GM15510 (cell line): ENCODE measurements around the gene MRTFA.

Source experiments
- POLR2A ChIP-seq: IDR thresholded peaks from 3 replicates; pipeline ENCODE4 v1.6.1; 2011; ENCODE audit warnings: borderline replicate concordance; ENCODE audit not compliant: insufficient read length; ENCODE audit errors: extremely low read depth

Gene MRTFA

GRCh38 chr22:40638261-40638660 is 1.7 kb upstream of the MRTFA start:
- TF ChIP-seq POLR2A, result no peak

- no peak for TF ChIP-seq POLR2A
These were observed 948 bp upstream of the MRTFA start for GRCh38 chr22:40637183-40638150.

GRCh38 chr22:40635940-40636379 is 559 bp downstream of the MRTFA start:
- TF ChIP-seq POLR2A, result no peak

- no peak for TF ChIP-seq POLR2A
These were observed 1.2 kb downstream of the MRTFA start for GRCh38 chr22:40635043-40635939.

GRCh38 chr22:40634119-40634903 is 2.2 kb downstream of the MRTFA start:
- no peak for TF ChIP-seq POLR2A

- TF ChIP-seq POLR2A, result no peak
These were observed 3.5 kb downstream of the MRTFA start for GRCh38 chr22:40633036-40633435.

GRCh38 chr22:40631925-40632324 is 4.6 kb downstream of the MRTFA start:
- TF ChIP-seq POLR2A, result no peak

- TF ChIP-seq POLR2A, result no peak
These were observed 8.0 kb downstream of the MRTFA start for GRCh38 chr22:40628354-40629042.

GRCh38 chr22:40627612-40628011 is 8.9 kb downstream of the MRTFA start:
- no peak for TF ChIP-seq POLR2A

GRCh38 chr22:40626851-40627250 is 9.7 kb downstream of the MRTFA start:
- TF ChIP-seq POLR2A, result no peak

GRCh38 chr22:40624770-40625169 is 11.7 kb downstream of the MRTFA start:
- TF ChIP-seq POLR2A, result no peak

- no peak for TF ChIP-seq POLR2A
These were observed 15.0 kb downstream of the MRTFA start for GRCh38 chr22:40621309-40622151.

- TF ChIP-seq POLR2A, result no peak
These were observed 16.0 kb downstream of the MRTFA start for GRCh38 chr22:40620464-40621046.
